WI38 (cell line): Measurements from ENCODE around the gene KRTAP5-7.

Experiments
- H3K4me3 ChIP-seq: 2 replicates; pipeline ENCODE4 v1.5.1; 2011; ENCODE audit warnings: low read depth, mild to moderate bottlenecking, control low read depth, low read length
- CTCF ChIP-seq: IDR thresholded peaks from 2 replicates; pipeline ENCODE4 v1.5.1; 2012; ENCODE audit warnings: low read depth, mild to moderate bottlenecking, control low read depth, low read length

KRTAP5-7 gene

GRCh38 chr11:71484248-71485062 lies 42.6 kb upstream of the KRTAP5-7 start:
- H3K4me3 ChIP-seq = no peak overlapping the region
- no peak for TF ChIP-seq CTCF

- TF ChIP-seq CTCF = no peak
- no peak overlapping the region for H3K4me3 ChIP-seq
Measured at GRCh38 chr11:71485063-71485399, 42.0 kb upstream of the KRTAP5-7 start.

- no peak for TF ChIP-seq CTCF
- H3K4me3 ChIP-seq = no peak overlapping the region
Measured at GRCh38 chr11:71485466-71485865, 41.6 kb upstream of the KRTAP5-7 start.

- no peak for TF ChIP-seq CTCF
Measured at GRCh38 chr11:71486320-71486719, 40.7 kb upstream of the KRTAP5-7 start.

GRCh38 chr11:71488681-71489270 lies 38.3 kb upstream of the KRTAP5-7 start:
- no peak for TF ChIP-seq CTCF
- no peak overlapping the region for H3K4me3 ChIP-seq

More at GRCh38 chr11:71486320-71486719, 40.7 kb upstream of the KRTAP5-7 start:
- H3K4me3 ChIP-seq = no peak overlapping the region

- no peak overlapping the region for H3K4me3 ChIP-seq
- TF ChIP-seq CTCF = no peak
Measured at GRCh38 chr11:71489311-71490043, 37.6 kb upstream of the KRTAP5-7 start.
